ENCODE data around the gene TNIK.

- no peak for TF ChIP-seq CTCF (IDR thresholded peaks at IDR 0.05)
- no peak for TF ChIP-seq POLR2A (IDR thresholded peaks at IDR 0.05)
- no peak for TF ChIP-seq POLR2AphosphoS5 (IDR thresholded peaks at IDR 0.05)
Observed at GRCh38 chr3:171317171-171317570, 143.0 kb downstream of the TNIK start.

Measured in gastroesophageal sphincter (tissue), 3 donors.